Epithelial cell of proximal tubule (primary cell): ENCODE measurements around the gene SYT1. TPM values are rescaled to one million over a fixed set of nuclear protein-coding genes. Genes with fewer than 3 reads are reported as not detected.

Experiments
- DNase-seq: peaks from one replicate; pipeline ENCODE4 v3.0.0-alpha.2; 2011; ENCODE audit warnings: low read depth
- H3K4me3 ChIP-seq: 2 replicates; pipeline ENCODE4 v1.5.1; 2011; ENCODE audit warnings: low read depth, mild to moderate bottlenecking, low read length
- total RNA-seq: library from RNA; depleted of rRNA; stranded (reverse); fragments of >200 nt; gene quantifications from 2 replicates; pipeline ENCODE4 v1.2.3, GENCODE V29; 2015
- TF ChIP-seq, protein P1 (sequence below): conservative IDR thresholded peaks from 2 replicates; pipeline ENCODE4 v1.5.1; 2012; ENCODE audit warnings: low read depth, mild to moderate bottlenecking, low read length

The SYT1 gene
- total RNA-seq, 1 donor from 2014 or later: 2.0 TPM

DNA sequence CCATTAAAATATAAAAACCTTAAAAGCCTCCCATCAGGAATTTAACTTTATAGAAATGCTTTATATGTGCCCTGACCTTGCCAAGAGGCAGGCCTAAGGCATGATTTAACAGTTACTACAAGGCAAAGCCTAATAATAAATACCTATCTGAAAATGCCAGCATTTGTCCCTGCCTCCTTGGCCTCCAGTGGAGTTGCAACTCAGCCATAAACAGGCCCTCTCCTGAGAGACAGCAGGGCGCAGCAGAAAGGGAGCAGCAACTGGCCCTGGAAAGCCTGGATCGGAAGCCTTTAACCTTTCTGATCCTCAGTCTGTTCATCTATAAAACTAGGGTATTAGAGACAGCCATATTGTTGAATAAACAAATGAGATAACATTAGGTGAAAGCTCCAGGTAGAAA, 501.8 kb downstream of the SYT1 start:
- no peak overlapping the region for H3K4me3 ChIP-seq
- DNase-seq: no peak
- TF ChIP-seq, protein P1, sequence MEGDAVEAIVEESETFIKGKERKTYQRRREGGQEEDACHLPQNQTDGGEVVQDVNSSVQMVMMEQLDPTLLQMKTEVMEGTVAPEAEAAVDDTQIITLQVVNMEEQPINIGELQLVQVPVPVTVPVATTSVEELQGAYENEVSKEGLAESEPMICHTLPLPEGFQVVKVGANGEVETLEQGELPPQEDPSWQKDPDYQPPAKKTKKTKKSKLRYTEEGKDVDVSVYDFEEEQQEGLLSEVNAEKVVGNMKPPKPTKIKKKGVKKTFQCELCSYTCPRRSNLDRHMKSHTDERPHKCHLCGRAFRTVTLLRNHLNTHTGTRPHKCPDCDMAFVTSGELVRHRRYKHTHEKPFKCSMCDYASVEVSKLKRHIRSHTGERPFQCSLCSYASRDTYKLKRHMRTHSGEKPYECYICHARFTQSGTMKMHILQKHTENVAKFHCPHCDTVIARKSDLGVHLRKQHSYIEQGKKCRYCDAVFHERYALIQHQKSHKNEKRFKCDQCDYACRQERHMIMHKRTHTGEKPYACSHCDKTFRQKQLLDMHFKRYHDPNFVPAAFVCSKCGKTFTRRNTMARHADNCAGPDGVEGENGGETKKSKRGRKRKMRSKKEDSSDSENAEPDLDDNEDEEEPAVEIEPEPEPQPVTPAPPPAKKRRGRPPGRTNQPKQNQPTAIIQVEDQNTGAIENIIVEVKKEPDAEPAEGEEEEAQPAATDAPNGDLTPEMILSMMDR: no peak

GRCh38 chr12:79367032-79367589, 502.5 kb downstream of the SYT1 start:
- TF ChIP-seq, protein P1: no peak
- no peak for DNase-seq
- H3K4me3 ChIP-seq: no peak overlapping the region

DNA sequence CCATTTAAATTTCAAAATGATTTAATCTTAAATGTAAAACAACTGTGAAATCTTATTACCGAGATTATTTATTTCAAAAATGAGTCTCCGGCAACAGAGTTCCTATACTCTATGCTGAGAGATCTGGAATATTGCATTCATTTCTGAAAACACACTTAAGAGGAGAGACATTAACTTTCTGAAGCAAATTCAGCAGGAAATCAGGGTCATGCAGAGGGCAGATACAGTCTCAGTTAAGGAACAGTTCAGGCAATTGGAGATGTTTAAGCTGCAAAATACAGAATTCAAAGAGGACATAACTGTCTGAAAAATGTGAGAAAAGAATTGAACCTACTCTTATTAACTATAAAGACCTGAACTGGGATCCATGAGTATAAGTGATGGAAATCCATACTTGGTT, 505.4 kb downstream of the SYT1 start:
- no peak overlapping the region for H3K4me3 ChIP-seq
- no peak for DNase-seq
- TF ChIP-seq, protein P1: no peak

DNA sequence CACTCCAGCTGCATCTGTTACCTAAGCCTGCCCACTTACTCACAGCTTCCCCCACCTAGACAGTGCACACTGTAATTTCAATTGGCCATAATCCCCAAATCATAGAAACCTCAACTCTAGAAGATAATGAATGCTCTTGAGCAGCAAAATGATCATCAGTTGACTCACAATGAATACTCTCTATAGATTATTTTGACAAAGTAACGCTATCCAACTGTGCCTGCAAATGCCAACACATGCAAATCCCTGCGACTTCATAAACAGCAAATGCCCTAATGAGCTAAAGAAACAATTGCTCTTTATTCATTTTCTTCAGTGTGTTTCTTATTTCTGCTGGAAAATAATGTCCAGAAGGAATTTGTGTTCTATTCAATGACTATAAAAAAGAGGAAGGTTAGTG, 506.7 kb downstream of the SYT1 start:
- TF ChIP-seq, protein P1: no peak
- DNase-seq: no peak

GRCh38 chr12:79373896-79374499, 509.4 kb downstream of the SYT1 start:
- no peak overlapping the region for H3K4me3 ChIP-seq
- no peak for DNase-seq
- TF ChIP-seq, protein P1: peak; percentile 78

More for the DNA sequence above, 506.7 kb downstream of the SYT1 start:
- H3K4me3 ChIP-seq: no peak overlapping the region

- no peak for DNase-seq
- TF ChIP-seq, protein P1: no peak
Observed at GRCh38 chr12:79374545-79374944, 510.0 kb downstream of the SYT1 start.

DNA sequence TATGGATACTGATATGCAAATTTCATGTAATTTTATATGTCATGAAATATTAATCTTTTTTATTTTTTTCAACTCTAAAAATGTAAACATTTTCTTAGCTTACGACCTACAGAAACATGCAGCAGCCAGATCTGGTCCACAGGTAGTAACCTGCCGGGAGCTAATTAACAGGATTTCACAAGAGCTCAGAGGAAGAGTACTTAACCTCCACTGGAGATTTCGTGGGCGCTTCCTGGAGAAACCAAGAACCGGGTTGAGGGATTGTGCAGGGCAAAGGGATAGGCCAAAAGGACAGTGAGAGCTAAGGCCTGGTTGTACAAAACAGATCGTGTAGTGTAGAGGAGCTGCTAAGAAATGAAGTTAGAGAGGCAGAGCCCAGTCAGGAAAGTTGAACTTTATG, 510.5 kb downstream of the SYT1 start:
- no peak for DNase-seq
- TF ChIP-seq, protein P1: no peak
- H3K4me3 ChIP-seq: no peak overlapping the region

More at GRCh38 chr12:79374545-79374944, 510.0 kb downstream of the SYT1 start:
- H3K4me3 ChIP-seq: no peak overlapping the region
